SK-N-SH (cell line): Measurements from ENCODE around the gene CALD1.

ENCODE experiments used
- EP300 ChIP-seq, 2 experiments: IDR thresholded peaks; 2 replicates each; pipeline versions ENCODE4 v1.4.0 to v1.6.1; 2012; ENCODE audit warnings: borderline replicate concordance in 1 of 2, low read depth in 1 of 2, low read length in 1 of 2
- FOXJ3 ChIP-seq: sonication (generic); formaldehyde crosslinking; IDR thresholded peaks from 2 replicates; pipeline ENCODE4 v1.5.1; 2020; ENCODE audit warnings: mild to moderate bottlenecking, missing genetic modification reagents
- GATA2 ChIP-seq: sonication (generic); formaldehyde crosslinking; IDR thresholded peaks from 2 replicates; pipeline ENCODE4 v1.5.0; 2020; ENCODE audit warnings: mild to moderate bottlenecking, missing genetic modification reagents
- MXI1 ChIP-seq: IDR thresholded peaks from 2 replicates; pipeline ENCODE4 v1.6.1; 2012; ENCODE audit warnings: mild to moderate bottlenecking, low read depth, low read length, improper control_type of control experiment
- POLR2AphosphoS5 ChIP-seq: IDR thresholded peaks from 2 replicates; pipeline ENCODE4 v1.6.1; 2012; ENCODE audit warnings: low read depth, low read length
- RCOR1 ChIP-seq: fragments of 150-350 bp; IDR thresholded peaks from 2 replicates; pipeline ENCODE4 v1.6.1; 2017; ENCODE audit warnings: antibody characterized with exemption, low read length
- TEAD4 ChIP-seq: IDR thresholded peaks from 2 replicates; pipeline ENCODE4 v1.4.0; 2012; ENCODE audit warnings: mild to moderate bottlenecking, borderline replicate concordance; ENCODE audit not compliant: insufficient read depth
- ZBTB33 ChIP-seq: IDR thresholded peaks from 2 replicates; pipeline ENCODE4 v1.4.0; 2012; ENCODE audit warnings: low read depth, borderline replicate concordance
- TF ChIP-seq, protein P1 (sequence below): IDR thresholded peaks from 2 replicates; pipeline ENCODE4 v1.6.1; 2012; ENCODE audit warnings: mild to moderate bottlenecking, low read depth, low read length, moderate library complexity
- TF ChIP-seq, protein P2 (sequence below): fragments of 200-600 bp; sonication (generic); IDR thresholded peaks from 2 replicates; pipeline ENCODE4 v1.6.1; 2017; ENCODE audit warnings: antibody characterized with exemption, mild to moderate bottlenecking, moderate library complexity

DNA sequence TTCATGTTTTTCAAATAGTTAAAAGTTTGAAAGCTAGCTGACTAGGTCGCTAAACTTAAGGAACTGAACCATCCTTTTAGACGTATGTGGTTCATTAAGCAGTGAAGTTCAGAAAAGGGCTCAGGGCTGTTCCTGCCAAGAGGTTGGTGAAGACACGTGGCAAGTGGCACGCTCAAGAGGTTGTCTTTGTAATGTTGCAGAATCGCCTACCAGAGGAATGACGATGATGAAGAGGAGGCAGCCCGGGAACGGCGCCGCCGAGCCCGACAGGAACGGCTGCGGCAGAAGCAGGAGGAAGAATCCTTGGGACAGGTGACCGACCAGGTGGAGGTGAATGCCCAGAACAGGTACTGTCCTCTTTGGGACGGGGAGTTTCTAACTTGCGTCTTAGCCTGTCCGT is 149.1 kb downstream of the CALD1 start:
- TF ChIP-seq, protein P1, sequence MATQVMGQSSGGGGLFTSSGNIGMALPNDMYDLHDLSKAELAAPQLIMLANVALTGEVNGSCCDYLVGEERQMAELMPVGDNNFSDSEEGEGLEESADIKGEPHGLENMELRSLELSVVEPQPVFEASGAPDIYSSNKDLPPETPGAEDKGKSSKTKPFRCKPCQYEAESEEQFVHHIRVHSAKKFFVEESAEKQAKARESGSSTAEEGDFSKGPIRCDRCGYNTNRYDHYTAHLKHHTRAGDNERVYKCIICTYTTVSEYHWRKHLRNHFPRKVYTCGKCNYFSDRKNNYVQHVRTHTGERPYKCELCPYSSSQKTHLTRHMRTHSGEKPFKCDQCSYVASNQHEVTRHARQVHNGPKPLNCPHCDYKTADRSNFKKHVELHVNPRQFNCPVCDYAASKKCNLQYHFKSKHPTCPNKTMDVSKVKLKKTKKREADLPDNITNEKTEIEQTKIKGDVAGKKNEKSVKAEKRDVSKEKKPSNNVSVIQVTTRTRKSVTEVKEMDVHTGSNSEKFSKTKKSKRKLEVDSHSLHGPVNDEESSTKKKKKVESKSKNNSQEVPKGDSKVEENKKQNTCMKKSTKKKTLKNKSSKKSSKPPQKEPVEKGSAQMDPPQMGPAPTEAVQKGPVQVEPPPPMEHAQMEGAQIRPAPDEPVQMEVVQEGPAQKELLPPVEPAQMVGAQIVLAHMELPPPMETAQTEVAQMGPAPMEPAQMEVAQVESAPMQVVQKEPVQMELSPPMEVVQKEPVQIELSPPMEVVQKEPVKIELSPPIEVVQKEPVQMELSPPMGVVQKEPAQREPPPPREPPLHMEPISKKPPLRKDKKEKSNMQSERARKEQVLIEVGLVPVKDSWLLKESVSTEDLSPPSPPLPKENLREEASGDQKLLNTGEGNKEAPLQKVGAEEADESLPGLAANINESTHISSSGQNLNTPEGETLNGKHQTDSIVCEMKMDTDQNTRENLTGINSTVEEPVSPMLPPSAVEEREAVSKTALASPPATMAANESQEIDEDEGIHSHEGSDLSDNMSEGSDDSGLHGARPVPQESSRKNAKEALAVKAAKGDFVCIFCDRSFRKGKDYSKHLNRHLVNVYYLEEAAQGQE = no peak
- TF ChIP-seq RCOR1 (no peak), ZBTB33 (no peak), EP300 (IDR thresholded peaks at IDR 0.05; ENCODE audit: borderline replicate concordance in 1 of 2, low read depth in 1 of 2, low read length in 1 of 2) (no peak), FOXJ3 (CRISPR knock-in tag) (no peak), MXI1 (no peak), GATA2 (CRISPR knock-in tag) (no peak), POLR2AphosphoS5 (no peak), TEAD4 (no peak)
- TF ChIP-seq, protein P2, sequence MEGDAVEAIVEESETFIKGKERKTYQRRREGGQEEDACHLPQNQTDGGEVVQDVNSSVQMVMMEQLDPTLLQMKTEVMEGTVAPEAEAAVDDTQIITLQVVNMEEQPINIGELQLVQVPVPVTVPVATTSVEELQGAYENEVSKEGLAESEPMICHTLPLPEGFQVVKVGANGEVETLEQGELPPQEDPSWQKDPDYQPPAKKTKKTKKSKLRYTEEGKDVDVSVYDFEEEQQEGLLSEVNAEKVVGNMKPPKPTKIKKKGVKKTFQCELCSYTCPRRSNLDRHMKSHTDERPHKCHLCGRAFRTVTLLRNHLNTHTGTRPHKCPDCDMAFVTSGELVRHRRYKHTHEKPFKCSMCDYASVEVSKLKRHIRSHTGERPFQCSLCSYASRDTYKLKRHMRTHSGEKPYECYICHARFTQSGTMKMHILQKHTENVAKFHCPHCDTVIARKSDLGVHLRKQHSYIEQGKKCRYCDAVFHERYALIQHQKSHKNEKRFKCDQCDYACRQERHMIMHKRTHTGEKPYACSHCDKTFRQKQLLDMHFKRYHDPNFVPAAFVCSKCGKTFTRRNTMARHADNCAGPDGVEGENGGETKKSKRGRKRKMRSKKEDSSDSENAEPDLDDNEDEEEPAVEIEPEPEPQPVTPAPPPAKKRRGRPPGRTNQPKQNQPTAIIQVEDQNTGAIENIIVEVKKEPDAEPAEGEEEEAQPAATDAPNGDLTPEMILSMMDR = no peak
